ENCODE measurements around the gene LRIG2.

- TF ChIP-seq CTCF (IDR thresholded peaks at IDR 0.05), result no peak
- no peak for TF ChIP-seq POLR2AphosphoS5 (IDR thresholded peaks at IDR 0.05)
- no peak for TF ChIP-seq POLR2A (IDR thresholded peaks at IDR 0.05)
- TF ChIP-seq EP300 (IDR thresholded peaks at IDR 0.05), result no peak
Measured at GRCh38 chr1:113135460-113135859, 62.5 kb downstream of the LRIG2 start.

Measured in sigmoid colon (tissue), 4 donors.